HG03571 (cell line): ENCODE measurements around the gene ZNF497.
"Not testable (repeated sequence)": the region's sequence is repeated elsewhere in the genome, so short reads cannot be mapped to it uniquely, and the experiment has no call there.

Experiments used
- ATAC-seq: cut with Tn5 transposase; IDR thresholded peaks from one replicate; pipeline ENCODE4 v1.9.1; 2021; ENCODE audit not compliant: unreplicated experiment

Gene ZNF497

DNA sequence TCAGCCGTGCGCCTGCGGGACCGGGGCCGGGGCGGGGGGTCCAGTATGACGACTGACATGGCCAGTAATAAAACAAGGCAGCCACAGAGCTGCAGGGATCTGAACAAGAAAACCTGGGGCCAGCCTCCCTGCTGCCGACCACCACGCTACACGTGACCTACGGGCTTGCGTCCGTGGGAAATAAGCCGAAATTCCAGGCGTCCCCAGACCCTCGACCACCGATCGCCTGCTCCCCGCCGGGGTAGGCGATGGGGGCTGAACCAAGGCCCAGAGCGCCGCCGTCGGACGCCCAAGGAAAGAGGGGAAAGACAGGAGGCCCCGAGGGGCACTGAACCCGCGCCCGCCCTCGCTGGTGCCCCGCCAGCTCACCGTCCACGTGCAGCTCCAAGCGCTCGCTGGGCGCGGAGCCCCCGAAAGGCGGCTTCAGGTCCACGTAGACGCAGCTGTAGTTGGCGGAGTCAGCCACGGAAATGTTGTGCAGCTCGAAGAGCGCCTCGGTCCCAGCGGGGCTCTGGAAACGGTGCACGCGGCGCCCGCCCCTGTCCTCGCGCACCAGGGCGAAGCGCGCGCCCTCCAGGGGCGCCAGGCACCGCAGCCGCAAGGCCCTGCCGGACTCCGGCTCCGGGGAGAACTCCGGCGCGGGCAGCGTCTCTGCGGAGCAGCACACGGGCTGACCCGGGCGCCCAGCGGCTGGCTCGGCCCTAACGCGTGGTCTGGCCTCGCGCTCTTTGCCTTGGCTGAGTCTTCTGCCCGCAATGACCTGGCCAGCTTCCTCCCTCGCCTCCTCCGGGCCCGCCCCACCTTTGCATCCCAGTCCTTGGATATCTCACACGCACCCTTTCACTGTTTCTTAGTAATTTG, 12.3 kb downstream of the ZNF497 start:
- ATAC-seq: no peak

DNA sequence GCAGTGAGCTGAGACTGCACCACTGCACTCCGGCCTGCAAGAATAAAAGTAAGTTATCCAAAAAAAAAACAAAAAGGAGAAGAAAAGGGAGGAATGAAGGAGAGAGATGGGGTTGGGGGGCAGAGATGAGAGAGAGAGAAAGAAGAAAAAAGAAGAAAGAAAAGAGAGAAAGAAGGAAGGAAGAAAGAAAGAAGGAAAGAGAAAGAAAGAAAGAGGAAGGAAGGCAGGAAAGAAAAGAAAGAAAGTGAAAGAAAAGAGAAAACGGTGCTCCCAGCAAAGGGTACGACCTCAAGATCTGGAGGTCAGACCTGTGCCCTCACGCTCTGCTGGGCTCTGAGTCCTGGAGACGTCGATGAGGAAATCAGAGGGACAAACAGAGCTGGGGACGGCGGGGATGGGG, 13.0 kb downstream of the ZNF497 start:
- no peak for ATAC-seq

DNA sequence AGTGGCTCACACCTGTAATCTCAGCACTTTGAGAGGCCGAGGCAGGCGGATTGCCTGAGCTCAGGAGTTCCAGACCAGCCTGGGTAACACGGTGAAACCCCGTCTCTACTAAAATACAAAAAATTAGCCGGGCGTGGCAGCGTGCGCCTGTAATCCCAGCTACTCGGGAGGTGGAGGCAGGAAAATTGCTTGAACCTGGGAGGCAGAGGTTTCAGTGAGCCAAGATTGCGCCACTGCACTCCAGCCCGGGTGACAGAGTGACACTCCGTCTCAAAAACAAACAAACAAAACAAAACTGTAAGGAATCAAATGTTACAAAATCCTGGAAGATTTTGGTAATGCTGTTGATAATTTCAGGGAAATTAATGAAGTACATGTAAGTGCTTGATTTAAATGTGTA, 14.5 kb downstream of the ZNF497 start:
- not testable (repeated sequence) for ATAC-seq

- ATAC-seq: peak; percentile 71
Observed at GRCh38 chr19:58346961-58347929, 15.3 kb downstream of the ZNF497 start.

GRCh38 chr19:58345558-58345957, 17.0 kb downstream of the ZNF497 start:
- ATAC-seq: no peak

GRCh38 chr19:58338825-58339558, 23.6 kb downstream of the ZNF497 start:
- ATAC-seq: no peak

- ATAC-seq: no peak
Observed at GRCh38 chr19:58338336-58338735, 24.2 kb downstream of the ZNF497 start.

DNA sequence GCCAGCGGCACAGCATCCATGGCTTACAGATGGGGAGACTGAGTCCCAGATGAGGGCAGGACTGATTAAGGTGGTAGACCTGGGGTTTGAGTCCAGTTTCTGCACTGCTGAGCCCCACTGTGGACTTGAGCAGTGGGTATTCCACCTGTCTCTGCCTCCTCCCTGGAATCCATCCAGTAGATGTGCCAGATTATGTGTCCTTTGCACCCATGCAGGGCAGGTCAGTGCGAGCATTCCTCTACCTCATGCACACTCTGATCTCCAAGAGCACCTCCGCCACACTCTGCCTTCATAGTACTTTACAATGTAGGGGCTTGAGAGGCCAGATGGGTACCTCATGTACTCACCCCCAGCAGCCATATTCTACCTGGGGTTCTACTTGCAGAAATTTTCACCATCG, 25.7 kb downstream of the ZNF497 start:
- no peak for ATAC-seq

DNA sequence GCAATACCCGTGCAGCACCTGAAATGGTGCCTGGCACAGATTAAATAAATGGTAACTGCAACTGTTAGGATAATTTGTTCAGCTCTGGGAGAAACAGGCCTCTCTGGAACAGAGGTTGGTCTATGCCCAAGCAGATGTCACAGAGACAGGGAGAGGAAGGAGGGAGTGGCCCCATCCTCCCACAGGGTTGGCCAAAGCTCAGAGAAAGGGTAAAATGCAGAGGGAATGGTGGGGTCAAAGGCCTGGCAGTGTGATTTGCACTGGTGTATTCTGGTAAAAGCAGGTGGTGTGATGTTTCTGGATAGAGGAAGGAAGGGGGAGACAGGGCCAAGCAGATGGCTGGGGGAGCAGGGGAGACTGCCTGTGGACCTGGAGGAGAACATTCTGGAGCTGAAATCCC, 26.3 kb downstream of the ZNF497 start:
- ATAC-seq: no peak

DNA sequence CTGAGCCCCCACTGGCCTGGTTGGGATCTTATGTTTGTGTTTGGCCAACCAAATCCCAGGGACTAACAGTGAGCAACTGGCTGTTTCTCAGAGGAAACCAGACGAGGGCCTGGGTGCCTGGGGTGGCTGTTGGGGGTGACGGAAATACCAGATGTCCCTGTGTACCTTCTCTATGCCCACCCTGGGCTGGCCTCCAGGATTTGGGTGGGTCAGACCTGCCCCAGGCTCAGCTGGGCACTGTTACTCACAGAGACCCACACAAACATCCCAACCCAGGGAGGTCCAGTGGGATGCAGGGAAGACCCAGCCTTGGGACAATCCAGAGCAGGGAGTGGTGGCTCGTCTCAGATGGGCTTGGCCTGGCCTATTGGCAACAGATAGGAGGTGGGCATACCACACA, 26.9 kb downstream of the ZNF497 start:
- ATAC-seq: no peak

DNA sequence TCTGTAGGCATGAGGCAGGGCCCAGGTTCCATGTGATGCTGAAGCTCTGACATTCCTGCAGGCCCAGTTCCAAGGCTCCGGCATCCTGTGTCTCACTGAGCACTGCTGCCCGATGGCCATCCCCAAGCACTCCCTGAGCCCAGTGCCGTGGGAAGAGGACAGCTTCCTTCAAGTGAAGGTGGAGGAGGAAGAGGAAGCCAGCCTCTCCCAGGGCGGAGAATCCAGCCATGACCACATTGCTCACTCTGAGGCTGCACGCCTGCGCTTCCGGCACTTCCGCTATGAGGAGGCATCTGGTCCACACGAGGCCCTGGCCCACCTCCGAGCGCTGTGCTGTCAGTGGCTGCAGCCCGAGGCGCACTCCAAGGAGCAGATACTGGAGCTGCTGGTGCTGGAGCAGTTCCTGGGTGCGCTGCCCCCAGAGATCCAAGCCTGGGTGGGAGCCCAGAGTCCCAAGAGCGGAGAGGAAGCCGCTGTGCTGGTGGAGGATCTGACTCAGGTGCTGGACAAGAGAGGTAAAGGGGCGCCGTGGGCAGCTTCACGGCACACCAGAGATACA, 27.8 kb downstream of the ZNF497 start:
- no peak for ATAC-seq

DNA sequence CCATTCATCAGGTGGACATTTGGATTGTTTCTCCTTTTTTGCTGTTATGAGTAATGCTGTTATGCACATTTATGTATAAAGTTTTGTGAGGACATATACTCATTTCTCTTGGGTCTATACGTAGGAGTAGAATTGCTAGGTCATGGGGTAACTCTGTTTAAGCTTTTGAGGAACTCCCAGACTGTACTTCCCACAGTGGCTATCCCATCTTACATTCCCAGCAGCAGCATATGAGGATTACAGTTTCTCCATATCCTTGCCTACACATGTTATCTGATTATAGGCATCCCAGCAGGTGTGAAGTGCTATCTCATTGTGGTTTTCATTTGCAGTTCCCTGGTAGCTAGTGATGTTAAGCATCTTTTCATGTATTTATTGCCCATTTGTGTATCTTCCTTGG, 29.9 kb downstream of the ZNF497 start:
- no peak for ATAC-seq

DNA sequence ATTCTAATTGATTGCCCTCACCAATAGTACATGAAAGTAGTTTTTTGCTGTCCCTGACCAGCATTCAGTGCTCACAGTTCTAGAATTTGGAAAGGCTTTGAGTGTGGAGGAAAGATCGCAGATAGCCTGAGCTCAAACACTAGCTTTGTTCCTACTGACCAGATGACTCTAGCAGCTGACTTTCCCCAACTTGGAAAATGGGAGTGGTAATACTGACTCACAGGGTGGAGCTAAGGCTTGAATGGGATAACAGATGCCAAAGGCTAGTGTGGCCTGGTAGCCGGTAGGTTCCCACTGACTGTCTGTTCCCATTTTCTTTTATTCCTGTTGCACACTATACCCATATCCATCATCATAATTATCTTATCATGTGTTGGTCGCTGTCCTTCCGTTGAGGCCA, 32.1 kb downstream of the ZNF497 start:
- ATAC-seq: no peak

GRCh38 chr19:58328999-58329398, 33.6 kb downstream of the ZNF497 start:
- no peak for ATAC-seq

- peak; percentile 73 for ATAC-seq
Observed at GRCh38 chr19:58326914-58327726, 35.4 kb downstream of the ZNF497 start, which contains the start of gene ZSCAN22. Gene ZSCAN22, plus strand, starts transcription at chr19:58326994. Its CDS starts 7,809 bp downstream, at chr19:58334803.

- ATAC-seq: no peak
Observed at GRCh38 chr19:58326501-58326913, 36.0 kb downstream of the ZNF497 start.

DNA sequence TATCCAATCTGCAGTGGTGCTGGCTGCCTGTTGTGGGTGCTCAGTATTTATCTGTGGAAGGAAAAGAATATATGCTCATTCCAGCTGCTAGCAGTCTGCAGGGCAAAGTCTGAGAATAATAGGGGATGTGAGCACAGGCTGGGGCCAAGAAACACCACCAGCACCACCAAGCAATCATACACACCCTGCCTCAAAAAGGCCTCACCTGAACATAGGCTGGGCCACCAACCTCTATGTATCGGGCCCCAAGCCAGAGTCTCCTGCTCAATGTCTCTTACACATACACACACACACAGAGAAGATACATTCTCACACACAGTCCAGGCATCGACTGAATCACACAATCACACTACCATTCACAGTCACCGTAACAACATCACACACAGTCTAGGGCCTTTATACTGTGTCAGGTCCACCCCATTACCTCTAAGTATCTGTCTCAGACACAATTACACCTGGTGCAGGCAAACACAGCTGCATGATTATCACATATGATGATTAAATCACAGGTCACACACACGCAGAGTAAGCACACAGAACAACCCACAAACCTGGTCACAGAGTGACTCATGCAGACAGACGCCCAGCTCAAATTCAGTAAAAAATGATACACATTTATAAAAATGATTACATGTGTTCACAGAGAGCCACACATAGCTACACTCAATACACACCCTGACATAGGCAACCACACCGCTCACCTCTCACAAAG, 37.1 kb downstream of the ZNF497 start:
- no peak for ATAC-seq

- ATAC-seq: no peak
Observed at GRCh38 chr19:58319241-58319640, 43.3 kb downstream of the ZNF497 start.

DNA sequence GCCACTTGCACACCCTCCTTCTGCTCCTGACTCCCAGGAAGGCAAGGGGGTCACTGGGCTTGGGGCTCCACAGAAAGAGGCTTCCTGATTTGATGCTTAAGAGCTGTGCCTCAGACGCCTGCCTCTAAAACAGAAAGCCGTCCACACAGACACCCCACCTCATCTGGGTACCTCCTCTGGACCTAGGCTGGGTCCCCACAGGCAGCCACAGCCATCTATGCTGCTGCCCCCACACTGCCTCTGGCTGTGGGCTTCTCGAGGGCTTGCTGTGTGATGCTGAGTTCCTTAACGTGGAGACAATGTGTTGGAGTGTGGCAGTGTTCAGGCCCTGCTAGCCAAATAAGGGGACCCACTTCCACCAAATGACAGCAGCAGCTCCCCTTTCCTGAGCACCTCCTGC, 44.3 kb downstream of the ZNF497 start:
- ATAC-seq: no peak
